NOMO-1 treated with dmso at 0.1 percent for 144 hours (cell line): ENCODE measurements around the gene JARID2.

Experiments used
- DNase-seq: peaks from one replicate; lab custom pipeline; 2025; ENCODE audit not compliant: unreplicated experiment; lab: John Stamatoyannopoulos, UW

Gene JARID2

DNA sequence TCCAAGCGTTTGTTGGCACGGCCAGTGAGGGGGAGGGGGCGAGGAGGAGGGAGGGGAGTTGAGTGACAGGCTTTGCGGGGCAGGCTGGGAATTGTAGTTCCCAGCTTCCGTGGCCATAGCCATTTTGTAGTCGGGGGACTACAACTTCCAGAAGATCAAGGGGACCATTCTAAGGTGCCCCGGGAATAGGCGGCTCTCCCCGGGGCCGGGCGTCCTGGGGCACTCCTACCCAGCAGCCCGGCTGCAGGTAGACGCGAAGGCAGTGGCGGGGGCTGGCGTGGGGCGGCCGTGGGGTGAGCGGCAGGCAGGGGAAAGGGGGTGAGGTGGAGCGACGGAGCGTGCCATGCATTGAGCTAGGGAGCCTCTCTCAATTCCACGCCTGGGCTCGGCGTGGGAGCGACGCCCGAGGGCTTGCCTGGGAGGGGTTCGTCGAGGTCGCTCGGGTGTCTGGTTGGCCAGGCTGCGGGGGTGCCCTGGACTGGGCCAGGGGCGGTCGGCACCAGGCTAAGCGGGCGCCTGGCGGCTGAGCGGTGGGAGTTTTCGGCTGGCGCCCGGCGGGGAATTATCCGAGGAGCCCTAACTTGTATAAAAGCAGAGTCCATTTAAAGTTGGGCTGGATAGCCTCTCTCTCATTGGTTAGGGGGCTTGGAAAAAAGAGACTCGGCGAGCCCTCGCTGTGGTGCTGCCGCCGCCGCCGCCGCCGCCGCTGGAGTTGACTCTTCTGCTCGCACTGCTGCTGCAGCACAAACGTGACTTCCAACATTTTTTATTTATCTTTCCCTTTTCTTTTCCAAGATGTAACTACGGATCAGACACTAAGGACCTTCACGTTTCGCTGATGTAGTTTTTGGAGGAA is at the start of gene JARID2:
Gene JARID2, plus strand, starts transcription at position 709 of the 856 bp plus-strand sequence. CDS start 471 bp downstream, outside the sequence.
- peak; percentile 93 for DNase-seq

DNA sequence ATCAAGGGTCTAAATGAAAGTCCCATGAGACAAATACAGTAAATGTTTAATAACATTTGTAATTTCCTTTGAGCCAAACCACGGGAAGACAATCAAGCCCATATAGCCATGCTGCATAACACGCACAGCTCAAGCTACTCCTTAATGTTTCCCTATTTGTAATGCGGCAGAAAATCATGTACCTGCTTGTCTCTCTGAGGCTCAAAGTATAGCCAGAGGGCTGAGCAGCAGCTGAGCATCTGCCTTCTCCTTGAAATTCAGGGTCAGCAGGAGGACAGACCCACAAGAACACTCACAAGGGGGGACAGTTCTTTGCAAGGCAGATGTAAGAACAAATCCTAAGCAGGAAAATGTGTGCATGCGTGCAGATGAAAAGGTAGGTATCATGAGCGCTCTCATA is 45.8 kb upstream of the JARID2 start:
- DNase-seq: no peak

DNA sequence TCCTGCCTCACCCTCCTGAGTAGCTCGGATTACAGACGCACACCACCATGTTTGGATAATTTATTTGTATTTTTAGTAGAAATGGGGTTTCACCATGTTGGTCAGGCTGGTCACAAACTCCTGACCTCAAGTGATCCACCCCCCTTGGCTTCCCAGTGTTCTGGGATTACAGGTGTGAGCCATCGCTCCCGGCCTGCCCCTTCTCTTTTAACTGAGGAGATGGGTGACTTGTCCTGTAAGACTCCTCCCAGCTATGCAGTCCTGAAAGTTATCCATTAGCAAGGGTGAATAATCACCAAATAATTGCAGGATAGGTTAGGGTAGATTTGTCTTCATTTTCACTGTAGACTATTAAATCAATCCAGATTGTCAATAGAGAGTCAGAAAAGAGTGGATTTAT is 40.5 kb upstream of the JARID2 start:
- no peak for DNase-seq

DNA sequence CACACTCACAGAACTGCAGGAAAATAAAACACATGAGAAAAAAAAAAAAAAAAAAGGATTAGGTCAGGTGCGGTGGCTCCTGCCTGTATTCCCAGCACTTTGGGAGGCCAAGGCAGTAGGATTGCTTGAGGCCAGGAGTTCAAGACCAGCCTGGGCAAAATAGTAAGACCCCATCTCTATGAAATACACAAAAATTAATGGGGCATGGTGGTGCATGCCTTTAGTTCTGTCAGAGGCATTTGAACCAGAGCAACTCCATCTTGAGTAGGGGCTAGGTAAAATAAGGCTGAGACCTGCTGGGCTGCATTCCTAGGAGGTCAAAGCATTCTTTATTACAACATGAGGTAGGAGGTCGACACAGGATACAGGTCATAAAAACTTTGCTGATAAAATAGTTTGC is 39.0 kb upstream of the JARID2 start:
- no peak for DNase-seq

DNA sequence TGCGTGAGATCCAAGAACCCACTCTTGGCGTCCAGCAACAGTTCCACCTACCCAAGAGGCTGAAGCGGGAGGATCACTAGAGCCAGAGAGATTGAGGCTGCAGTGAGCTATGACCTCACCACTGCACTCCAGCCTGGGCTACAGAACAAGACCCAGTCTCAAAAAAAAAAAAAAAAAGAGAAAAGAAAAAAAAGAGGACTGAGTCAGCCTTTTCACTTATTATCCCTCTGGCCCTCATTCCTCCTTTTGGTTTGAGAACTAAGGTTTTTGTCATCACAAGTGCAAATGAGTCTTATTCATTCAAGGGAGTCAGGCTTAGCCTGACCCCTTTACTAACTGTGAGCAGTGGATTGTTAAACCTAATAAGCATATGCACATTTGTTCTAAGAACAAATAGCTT is 37.9 kb upstream of the JARID2 start:
- no peak for DNase-seq

DNA sequence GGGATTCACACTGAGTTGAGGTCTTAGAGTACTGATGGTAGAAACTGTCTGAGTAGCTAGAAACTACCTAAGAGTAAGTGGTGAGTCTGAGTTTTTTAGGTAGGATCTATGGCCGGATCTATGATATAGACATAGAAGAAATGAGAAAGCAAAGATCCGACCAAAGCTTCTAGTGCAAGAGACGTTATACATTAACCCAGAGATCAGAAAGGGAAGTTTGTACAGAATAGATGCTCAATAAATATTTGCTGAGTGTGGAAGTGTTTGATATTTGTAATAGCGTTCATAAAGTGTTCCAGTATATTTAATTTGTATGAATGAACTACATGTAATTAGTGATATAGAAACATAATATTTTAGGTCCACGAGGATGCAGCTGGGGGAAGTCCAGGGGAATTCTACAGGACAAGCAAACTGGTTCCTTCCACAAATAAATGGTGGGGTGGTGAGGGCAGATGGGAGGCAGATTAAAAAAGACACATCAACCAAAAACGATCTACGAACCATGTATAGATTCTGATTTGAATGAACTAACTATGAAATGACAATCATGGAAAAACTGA is 31.9 kb upstream of the JARID2 start:
- no peak for DNase-seq

DNA sequence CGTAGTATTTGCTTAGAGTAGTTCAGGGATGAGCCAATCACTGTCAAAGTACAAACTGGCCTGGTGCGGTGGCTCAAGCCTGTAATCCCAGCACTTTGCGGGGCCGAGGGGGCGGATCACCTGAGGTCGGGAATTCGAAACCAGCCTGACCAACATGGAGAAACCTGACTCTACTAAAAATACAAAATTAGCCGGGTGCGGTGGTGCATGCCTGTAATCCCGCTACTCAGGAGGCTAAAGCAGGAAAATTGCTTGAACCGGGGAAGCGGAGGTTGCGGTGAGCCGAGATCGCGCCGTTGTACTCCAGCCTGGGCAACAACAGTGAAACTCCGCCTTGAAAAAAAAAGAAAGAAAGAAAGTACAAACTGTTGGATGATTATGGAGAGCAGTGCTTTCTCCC is 27.5 kb upstream of the JARID2 start:
- no peak for DNase-seq

DNA sequence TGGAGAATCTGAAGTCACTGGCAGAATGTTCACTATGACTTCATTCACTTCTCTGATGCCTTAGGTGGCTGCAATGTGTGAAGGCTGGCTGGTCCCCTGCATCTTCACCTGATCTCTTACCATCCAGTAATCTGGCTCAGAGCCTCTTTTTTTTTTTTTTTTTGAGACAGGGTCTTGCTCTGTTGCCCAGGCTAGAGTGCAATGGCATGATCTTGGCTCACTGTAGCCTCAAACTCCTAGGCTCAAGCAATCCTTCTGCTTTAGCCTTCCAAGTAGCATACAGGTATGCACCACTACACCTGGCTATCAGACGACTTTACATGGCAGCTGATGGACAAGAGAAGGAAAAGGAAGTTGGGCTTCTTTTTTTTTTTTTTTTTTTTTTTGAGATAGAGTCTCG is 25.8 kb upstream of the JARID2 start:
- DNase-seq: no peak

DNA sequence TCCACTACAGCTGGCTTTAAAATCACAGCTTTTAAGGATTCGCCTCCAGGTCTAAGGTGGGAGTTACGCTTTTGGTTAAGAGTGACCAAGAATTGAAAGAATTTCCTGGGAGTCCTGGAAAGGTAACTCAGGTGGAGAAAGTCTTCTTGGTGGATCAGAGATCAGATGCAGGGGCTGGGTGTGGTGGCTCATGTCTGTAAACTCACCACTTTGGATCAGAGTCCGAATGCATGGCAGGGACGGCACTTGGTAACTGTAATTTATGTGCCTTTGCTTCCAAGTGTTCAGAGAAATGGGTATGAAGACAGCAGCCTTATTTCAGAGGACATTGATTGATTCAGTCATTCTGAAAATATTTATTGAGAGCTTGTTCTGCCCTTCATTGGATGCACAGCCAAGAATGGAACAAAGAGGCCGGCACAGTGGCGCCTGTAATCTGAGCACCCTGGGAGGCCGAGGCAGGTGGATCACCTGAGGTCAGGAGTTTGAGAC is 18.0 kb upstream of the JARID2 start:
- no peak for DNase-seq

DNA sequence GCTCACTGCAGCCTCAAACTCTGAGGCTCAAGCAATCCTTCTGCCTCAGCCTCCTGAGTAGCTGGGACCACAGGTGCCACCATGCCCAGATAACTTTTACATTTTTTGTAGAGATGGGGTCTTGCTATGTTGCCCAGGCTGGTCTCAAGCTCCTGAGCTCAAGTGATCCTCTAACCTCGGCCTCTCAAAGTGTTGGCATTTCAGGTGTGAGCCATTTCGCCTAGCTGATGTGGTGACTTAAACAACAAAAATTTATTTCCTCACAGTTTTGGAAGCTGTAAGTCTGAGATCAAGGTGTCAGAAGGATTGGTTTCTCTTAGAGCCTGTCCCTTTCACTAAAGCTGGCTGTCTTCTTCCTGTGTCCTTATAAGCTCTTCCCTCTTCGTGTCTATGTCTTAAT is 15.0 kb upstream of the JARID2 start:
- DNase-seq: no peak

DNA sequence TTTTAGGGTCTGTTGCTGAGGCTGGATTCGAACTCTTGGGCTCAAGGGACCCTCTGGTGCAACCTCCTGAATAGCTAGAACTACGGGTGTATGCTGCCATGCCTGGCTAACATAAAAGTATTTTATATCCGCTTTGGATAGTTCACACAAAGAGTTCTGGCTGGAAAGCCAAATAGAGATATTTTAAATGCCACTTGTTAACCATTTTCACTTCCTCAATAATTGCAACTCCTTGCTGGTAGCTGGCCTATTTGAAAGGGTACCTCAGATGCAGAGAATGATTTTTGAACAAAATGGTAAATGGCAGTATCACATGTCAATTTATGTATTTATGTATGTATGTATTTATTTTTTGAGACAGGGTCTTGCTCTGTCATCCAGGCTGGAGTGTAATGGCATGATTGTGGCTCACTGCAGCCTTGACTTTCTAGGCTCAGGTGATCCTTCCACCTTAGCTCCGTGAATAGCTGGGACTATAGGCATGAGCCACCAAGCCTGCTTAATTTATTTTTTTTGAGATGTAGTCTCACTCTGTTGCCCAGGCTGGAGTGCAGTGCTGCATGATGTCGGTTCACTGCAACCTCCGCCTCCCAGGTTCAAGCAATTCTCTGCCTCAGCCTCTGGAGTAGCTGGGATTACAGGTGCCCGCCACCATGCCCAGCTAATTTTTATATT is 12.9 kb upstream of the JARID2 start:
- peak; percentile 52 for DNase-seq

DNA sequence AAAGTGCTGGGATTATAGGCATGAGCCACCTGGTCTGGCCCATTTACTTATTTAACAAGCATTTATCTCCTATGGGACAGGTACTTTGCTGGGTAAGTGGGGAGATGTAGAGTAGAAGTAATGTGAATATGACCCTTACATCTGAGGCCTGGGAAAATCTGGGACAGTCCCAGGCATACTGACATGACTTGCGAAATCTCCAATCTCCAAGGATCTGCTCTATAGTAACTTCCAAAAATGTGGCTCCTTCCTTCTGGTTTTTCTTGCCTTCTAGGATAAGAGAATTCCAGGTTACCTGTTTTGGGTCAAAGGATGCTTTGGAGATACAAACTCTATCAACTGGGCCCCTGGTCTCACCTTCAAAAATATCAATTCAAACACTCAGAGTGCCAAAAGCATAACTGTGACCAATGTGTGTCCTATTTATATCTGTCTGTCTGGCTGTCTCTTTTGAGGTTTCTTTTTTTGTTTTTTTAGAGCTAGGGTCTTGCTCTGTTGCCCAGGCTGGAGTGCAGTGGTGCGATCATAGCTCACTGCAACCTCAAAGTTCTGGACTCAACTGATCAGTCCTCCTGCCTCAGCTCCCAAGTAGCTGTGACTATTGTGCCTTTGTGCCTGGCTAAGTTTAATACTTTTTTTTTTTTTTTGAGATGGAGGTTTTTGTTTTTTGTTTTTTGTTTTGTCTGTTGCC is 11.7 kb upstream of the JARID2 start:
- DNase-seq: no peak

DNA sequence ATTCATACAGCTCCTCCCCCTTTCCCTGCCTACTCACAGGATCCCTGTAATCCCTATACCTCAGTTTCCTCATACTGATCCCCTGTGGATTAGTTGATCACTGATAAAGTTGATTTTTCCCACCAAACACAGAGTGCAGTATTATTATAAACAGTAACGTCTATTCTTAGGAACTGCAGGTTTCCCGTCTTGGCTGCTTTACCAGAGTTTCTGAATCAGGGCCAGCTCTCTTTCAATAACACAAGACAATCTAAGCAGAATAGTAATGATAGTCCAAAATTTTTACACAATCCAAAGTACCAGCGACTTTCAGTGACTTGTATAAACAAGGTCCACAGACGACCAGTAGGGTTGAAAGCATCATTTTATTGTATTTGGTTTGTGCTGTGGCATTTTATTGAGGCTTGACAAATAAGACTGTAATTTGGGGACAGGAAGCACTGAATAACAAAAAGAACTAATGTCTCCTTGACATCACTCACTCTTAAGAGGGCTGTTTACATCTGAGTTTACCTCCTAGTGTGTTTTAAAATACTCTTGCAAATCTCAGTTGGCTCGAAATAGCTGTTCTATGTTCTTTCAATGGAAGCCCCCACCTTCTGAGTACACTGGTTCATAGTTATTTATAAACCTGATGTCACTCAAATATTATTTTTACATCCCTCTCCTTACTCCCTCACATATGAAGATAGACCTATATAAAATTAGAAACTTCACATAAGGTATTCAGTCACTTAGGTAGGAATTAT is 6.1 kb upstream of the JARID2 start:
- DNase-seq: no peak

DNA sequence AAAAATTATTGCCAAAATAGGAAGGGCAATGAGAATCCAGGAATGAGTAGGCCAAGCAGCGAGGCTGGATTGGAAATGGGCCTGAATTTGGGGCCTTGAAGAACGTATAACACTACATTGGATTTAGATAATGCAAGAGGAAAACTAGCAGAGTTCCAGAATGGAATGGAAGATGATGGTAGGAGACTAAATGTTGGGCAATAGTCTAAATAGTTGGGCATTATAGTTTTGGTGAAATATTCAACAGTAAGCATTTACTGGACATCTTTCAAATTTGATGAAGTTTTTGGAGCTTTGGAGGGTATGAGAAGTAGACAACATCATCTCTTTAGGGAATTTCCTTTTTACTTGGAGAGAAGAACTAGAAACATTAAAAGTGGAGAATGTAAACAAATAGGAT is 3.4 kb upstream of the JARID2 start:
- no peak for DNase-seq

DNA sequence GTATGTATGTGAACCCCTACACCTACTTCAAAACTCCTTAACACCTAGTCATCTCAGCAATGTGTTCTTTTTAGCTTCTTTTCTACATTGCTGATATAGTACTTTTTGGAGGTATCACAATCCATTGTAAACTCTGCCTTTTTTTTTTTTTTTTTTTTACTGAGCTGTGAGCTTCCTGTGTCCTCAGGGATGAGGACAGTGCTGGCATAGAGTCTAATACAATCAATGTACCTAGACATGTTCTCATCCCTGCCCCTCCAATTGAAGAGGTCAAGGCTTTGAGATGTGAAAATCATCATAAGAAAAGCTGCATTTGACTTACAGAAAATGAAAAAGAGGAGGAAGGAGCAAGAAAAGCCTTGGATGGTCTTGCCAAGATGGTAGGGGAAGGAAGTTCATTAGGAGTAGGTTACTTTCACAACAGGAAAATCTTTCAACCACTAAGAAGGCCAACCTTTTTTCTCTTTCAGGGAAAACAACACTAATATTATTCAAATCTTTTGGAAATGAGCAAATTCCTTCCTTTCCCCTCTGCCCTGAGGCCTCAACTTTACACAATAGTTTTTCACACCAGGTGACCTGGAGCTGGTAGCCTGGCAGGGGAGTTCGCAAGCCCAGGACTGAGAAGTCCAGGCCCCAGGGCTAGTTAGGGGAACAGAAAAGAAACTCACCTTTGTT is 2.8 kb upstream of the JARID2 start:
- no peak for DNase-seq

DNA sequence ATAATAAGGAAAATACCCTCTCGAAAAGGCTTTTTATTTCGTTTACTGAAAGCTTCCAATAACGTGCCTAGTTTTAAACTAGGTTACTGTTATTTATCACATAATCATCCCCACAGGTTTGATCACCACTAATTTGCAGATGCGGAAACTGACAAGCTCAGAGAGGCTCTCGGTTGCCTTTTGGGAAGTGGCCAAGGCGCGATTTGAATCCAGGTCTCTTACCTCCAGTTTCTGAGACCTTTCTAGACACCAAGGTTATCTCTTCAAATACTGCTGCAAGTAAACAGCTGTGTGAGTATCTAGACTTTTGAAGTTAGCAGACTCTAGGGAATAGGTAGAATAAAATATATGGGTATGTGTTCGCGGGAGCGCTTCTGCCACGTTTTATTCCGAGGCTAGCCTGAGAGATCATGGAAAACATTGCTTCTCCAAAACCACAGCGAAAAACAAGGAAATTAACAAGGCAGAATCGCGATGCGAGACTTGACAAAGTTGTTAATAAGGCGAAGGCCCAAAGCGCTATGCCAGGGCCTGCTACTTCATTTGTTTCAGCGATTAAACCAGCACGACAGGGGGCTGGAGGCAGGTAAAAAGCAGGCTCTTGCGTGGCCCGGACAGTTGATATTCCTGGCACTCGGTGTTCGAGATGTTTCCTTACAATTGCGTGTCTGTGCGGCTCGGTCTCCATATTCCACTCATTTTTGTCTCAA is 1.8 kb upstream of the JARID2 start:
- DNase-seq: no peak

DNA sequence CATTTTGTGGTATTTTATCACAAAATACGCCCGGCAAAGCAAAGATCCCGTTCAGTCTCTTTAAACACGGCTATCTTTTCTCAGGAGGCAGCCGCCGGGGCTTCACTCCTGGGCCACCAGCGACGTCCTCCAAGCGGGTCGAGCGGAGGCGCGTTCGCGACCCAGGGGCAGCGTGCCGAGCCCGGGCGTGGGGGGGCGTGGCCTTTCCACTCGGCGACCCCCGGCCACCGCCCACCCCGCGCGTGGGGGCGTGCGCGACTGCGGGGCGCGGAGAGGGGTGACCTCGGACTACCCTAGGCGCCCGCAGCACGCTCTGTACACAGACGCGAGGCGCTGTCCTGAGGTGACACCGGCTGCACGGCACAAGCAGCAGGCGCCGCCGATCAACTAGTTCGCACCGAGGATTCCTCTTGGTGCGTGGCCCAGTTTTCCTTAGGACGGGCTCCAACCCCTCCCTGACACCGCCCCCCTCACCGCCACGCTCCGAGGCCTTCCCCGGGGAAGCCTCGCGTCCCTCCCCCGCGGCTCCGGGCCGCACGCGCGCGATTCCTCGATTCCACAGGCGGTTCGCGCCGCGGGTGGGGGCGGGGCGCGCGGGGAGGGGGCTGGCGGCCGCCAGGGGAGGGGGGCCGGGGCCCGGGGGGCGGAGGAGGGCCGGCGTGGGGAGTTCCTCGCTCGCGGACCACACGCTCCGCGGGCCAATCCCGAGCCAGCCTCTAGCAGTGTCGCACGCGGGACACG is 1.1 kb upstream of the JARID2 start:
- peak; percentile 46 for DNase-seq

DNA sequence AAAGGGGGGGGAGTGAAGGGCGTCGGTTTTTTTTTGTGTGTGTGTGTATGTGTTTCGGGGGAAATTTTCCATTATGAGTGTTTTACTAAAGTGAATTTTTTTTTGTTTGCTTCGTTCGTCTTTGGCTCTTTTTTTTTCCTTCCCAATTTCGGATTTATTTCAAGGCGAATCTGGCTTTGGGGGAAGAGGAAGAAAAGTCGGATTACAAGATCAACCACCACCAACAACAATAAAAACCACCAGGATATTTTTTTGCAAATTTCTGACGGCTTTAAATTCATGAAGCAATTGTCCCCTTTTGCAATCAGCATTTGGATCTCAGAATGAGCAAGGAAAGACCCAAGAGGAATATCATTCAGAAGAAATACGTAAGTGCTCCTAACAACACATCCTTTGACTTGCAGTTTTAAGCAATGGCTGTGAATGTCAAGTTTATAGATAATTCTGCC is 372 bp downstream of the JARID2 start:
- DNase-seq: no peak
